ENCODE measurements around the gene NMNAT3.
A peak's percentile ranks its signal among the peaks of the same experiment; 100 is the strongest.

NMNAT3 gene

DNA sequence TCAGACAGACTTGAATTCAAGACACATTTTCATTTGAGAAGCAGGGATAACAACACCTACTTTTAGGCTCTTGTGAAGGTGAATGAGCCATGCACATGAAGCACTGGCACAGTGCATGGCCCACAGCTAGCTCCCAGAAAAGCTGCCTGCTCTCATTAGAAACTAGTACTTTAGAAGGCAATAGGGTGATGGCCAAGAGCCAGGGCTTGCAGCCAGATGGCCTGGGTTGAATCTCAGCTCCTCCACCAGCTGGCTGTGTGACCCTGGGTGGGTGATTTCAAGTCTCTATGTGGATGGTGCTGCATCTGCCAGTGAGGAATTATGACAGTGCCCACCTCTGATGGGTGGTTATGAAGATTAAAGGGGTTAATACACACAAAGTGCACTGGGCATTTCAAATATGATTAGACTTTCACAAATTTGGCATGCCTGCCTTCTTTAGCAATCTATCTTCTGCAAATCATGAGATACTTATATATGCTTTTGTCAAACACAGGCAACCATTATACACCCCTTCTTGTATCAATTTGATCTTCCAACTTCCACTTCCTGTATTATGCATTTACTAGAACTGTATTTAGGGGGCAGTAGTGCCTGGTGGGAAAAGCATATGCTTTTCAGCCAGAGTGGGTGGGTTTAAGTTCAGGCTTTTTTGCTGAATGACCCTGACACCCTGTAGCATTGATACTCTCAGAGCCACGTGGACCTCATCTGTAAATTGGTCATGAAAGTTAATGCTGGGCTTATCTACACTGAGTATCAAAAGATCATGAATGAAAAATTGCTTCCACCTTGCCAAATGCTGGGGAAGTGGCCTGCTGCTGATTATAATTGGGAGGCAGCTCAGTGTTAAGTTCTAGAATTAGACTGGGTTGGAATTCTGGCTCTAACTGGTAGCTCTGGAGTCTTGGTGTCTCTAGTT lies 103.5 kb downstream of the NMNAT3 start:
- peak; percentile 79 for DNase-seq

DNA sequence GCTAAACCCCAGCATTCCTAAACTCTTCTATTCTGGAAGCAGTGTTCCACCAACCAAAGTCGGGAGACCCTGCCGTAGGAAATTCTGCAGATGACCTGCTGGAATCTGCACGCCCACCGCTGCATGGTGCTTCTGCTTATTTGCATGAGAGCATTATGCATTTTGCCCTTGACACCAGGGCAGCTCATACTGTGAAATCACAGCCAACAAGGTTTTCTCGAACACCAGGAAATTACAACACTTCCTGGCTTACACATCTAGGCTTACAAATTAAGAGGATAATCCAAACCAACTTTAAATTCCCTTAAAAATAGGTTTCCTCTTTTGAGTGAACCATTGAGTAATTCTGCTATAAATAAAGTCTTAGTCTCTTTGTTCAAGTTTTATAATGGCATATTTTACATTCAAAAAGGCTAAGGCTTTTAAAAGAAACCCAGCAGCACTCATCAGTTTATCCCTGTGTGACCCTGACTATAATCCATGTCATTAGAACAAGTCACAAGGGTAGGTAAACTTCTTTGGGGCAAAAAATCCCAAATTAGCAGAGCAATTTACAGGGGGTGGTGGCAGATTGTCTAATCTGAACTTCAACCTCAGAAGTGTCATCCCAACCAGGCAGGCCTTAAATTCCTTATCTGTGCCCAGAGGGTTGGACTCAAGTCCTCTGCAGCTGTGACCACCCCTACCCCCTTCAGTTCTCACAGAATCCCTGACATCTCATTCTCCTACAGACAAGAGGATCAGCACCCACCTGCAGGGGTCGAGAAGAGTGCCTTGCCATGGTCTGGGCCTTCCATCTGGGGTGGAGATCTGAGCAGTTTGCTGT lies 104.7 kb downstream of the NMNAT3 start:
- no peak for DNase-seq

DNA sequence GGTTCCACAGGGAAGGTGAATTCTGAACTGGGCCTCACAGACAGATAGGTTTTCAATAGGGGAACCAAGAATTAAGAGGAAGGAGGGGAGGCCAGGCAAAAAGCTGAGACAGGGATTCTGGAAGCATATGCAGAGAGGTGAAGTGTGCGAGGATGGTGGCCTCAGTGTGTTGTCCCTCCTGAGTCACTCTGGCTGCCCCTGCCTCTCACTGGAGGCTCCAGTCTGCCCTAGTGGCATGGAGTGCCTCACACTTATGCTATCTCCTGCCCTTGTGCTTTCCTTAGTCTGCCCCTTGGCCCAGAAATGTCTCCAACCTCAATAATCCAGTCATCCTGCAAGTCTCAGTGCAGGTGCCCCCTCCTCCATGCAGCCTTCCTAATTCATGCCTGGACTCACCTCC lies 106.1 kb downstream of the NMNAT3 start:
- DNase-seq, result no peak

DNA sequence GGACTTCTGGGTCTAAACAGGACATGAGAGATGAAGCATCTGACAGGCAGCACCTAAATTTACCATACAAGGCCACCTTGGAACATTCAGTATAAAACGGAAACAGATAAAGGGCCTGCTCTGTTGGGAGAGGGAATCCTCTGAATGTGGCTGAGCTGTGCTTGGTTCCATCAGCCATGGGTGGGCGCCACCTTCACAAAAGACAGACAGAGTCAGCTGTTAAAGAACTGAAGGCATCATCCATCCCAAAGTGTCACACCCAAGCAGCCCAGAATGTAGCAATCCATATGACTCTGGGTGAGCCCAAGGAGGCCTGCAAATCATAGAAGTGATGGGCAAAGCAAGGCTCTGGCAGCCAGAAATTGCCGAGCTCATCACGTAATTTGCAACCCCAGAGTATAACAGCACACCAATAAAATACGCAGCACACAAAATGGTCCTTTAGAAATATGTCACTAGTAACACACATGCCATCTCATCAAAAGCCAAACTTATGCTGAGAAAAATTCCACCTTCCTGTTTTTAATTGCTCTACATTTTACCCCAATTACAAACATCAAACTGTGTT lies 113.4 kb downstream of the NMNAT3 start:
- peak; percentile 60 for DNase-seq

DNA sequence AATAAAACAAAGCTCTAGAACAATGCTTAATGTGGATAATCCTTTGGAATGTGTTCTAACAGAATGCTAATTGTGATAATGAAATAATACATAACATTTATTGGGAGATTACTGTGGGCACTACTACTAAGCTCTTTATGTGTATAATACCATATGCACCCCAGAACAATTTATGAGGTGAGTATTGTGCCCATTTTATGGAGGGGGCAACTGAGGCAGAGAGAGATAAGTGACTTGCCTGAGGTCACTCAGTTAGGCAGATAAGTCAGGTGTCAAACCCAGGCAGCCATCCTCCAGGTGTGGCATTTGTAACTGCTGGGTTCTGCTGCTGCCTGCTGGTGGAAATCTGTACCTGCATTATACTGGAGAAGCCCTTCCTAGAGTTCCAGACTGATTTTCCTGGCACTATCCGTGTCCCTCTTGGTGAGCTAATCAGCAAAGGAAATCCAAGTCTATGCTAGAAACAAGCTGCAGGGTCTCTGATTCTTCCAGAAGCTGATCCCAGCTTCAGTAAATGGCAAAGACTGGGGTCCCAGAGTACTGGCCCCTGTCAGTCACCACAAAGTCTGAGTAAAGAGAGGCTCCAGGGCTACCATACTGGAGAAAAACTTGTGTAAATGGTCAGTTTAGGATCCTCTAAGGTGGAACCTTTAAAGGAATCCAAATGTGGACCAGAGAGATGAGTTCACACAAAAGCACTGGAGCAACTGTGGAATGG lies 115.7 kb downstream of the NMNAT3 start:
- peak; percentile 44 for DNase-seq

DNA sequence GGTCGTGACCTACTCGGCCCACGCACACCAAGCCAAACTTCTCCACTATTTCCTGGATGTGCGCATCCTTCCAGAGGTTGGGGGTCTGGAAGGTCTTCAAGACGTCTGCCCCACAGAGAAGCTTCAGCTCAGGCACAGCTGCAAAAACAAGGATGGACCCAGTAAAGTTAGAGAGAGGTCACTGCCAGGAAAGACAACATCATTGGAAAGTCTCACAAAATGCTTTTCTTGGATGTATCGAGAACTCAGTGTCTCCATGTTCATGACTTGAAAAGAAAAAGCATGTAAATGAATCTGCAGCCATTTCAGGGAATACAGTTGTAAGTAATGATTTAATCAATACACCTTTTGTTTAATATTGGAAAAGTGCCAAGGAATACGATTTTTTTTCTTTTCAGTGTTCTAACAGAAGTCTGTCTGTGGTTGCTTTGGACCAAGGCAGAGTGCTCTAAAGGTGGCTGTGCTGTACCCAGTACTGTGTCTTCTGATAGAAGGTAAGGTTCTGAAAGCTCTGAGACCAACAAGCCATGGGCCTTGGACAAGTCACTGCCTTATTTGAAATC lies 116.4 kb downstream of the NMNAT3 start:
- DNase-seq, result no peak

DNA sequence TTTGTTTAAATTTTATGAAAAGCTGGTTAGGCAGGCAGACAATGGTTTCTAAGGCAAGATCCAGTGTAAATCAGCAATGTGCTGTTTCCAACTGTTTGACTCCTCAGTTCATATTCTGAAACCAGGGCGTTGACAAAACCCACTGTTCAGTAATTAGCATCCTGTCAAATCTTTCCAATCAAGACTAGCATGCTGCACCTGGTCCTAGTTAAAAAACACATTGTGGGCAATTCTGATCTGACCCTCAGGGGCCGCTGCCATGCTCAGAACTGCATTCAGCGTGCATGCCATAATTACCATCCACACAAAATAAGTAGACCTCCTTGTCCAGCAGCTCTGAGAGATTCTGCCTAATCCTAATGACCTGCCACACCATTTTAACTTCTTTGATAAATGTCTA lies 117.4 kb downstream of the NMNAT3 start:
- no peak for DNase-seq

DNA sequence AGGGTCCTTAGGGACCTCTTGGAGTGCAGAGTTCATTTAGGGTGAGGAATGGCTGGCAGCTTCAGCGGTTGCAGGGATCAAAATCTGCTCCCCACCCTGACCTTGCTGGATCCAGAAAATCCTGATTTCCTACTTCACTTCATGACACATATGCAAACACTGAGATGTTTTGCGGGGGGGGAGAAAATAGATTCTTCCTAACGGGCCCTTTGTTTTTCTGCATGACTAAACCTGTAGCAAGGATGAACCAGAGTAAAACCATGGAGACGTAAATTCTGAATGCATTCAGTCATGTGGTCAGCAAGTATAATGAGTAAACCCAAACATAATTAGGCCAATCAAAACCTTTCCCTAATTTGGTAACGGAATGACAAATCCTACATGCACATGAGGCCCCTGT lies 118.2 kb downstream of the NMNAT3 start:
- DNase-seq, result no peak

DNA sequence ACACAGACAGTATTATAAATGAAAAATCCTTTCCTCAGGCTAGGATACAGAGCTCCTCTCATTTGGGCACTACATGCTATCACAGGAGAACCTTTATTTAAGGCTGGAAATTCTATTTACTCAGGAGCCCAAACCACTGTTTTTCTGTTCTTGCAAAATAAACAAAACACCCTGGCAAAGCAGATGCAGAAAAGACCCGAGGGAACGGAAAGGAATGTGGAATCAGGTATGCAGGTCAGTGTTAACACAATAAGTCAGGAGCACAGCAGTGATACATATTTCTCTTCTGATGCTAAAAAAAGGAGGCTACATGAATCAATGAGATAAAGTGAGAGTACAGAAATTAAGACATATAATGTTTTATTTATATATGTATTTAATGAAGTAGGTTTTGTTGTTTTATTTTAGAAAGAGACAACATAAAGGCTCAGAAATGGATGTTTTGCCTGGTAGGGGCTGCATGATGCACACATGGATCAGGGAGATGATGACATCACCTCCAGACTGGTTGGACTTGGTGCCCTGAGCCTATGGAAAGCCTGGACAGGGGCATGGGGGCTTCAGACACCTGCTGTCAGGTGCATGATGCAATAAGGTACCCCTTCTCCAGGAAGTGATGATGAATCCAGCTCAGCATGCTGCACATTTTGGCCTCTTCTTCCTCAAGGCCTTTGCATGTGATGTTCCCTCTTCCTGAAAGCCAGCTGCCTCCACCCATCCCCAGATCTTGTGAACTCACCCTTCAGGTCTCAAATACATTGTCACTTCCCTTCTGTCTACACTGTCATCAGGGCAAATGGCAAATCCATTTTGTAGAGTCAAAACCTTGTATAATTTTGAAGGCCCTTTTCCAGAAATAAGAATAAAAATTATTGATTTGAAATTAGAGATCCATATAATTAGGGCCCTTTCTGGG lies 119.2 kb downstream of the NMNAT3 start:
- DNase-seq, result no peak

DNA sequence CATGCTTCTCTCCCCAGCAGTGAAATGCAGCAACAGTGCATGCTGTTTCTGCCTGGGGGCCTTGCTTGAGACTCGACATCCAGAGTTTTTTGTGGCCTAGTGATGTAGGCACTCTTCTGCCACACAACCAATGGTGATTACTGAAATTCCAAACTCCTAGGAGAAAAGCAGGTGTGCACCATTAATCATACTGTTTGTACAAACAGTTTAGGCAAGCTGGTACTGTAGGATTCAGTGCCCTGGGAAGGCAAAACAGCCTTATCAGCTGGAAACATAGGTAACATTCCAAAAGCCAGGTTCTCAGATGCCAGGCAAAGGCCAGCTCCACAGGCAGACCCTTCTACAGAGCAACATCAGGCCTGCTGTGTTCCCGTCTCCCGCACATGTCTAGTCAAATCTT lies 120.7 kb downstream of the NMNAT3 start:
- no peak for DNase-seq

DNA sequence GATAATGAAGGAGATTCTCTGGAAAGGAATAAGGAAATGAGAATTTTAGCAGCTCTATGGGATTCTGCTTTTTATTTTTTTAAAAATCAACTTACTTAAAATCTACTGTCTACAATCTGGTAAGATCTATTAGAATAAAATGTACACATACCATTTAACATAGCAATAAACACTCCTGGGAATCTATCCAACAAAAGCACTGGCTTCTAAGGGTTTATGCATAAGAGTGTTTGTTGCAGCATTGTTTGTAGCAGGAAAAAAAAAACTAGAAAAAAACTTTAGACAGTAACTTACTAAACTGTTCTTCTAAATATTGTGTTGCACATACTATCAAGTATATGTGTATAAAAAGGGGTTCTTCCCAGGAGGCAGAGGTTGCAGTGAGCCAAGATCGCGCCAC lies 122.5 kb downstream of the NMNAT3 start:
- DNase-seq, result no peak

DNA sequence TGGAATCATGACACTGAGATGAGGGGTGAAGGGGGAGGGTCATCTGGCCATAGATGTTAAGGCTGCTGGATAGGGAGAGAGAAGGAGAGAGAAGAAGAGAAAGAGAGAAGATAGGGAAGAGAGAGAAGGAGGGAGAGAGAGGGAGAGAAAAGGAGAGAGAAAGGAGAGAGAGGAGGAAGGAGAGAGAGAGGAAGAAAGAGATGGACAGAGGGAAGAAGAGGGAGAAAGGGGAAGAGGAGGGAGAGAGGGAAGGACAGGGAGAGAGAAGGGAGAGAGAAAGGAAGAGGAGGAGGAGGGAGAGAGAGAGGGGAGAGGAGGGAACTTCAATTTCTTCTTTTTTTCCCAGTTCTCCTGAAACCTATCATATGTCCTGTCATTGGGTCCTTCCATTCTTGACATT lies 123.1 kb downstream of the NMNAT3 start:
- no peak for DNase-seq

DNA sequence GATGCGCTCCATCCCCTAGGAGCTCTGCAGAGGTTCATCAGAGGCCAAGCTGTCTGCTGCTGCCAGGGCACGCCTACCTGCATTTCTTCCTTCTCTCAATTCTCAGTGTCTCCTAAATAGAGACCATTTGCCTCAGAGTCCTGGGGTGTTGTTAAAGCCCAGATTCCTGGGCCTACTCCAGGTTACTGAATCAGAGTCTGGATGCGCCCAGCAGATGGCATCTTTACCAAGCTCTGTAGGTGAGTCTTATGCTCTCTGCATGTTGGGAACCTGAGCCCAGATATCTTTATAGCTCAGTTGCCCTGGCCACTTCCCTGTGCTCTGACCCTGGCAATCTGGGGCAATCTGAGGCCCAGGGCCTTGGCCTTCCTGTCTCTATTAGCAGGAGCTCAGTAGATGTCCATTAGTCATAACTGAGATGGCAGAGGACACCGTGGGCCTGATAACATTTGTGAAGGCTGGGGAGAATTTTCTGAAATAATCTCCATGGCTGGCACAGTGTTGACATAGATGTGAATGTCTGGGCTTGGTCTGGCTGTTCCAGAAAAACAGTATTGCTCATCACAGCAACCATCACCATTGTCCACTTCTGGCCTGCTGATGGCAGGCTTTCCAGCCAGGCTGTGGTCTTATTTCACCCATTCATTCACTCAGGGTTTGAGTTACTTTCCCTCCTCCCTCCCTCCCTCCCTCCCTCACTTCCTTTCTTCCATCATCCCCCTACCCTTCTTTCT lies 125.0 kb downstream of the NMNAT3 start:
- no peak for DNase-seq

DNA sequence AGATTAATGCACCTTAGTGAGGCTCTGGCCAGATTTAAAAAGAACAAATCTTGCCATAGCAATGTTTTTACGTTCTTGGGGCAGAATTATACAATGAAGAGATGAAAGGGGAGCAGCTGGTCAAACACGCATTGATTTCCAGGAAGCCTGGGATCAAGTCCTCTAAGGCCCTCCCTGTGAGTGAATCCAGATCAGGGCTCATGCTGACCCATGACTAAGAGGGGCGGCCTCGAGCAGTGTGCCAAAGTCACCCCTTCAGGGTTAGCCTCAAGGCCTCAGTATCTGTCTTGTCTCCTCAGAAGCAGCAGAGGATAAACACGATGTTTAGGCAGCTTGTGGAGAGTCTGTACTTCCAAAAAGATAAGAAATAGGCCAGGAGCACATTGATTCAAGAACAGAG lies 129.0 kb downstream of the NMNAT3 start:
- no peak for DNase-seq

DNA sequence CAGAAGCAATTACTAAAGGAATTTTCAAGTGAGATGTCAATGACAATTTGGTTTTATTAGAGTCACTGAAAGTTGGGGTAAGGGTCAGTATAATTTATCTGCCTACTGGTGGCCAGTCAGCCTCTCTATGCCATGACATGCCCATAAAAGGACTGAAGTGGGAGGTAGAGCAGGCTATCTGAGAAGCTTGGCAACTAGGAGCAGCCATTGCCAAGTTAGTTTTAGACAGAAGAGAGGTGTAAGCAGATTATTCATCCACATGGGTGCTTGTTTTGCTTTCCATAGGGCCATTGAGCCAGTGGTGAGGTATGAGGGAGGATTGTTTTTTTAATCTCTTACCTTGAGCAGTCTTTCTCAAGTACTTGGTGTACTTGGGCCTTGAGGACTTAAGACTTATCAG lies 130.1 kb downstream of the NMNAT3 start:
- DNase-seq, result no peak

DNA sequence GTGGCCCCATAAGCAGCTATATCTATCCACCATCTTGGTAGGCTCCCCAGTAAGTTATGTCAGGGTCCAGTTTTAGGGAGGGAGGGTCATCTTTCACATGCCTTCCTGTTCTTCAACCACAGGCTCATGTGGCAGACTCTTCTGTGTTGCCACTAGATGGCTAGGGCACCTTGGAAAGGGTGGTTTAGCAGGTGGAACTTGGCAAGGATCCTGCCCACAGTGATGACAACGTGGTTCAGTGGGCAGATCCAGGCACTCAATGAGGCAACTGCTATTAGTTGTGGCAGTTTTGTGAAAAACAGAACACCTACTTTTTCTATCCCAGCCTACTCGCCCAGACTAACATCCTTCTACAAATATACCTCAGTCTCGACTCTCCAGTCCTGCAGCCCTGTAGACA lies 131.0 kb downstream of the NMNAT3 start:
- no peak for DNase-seq

DNA sequence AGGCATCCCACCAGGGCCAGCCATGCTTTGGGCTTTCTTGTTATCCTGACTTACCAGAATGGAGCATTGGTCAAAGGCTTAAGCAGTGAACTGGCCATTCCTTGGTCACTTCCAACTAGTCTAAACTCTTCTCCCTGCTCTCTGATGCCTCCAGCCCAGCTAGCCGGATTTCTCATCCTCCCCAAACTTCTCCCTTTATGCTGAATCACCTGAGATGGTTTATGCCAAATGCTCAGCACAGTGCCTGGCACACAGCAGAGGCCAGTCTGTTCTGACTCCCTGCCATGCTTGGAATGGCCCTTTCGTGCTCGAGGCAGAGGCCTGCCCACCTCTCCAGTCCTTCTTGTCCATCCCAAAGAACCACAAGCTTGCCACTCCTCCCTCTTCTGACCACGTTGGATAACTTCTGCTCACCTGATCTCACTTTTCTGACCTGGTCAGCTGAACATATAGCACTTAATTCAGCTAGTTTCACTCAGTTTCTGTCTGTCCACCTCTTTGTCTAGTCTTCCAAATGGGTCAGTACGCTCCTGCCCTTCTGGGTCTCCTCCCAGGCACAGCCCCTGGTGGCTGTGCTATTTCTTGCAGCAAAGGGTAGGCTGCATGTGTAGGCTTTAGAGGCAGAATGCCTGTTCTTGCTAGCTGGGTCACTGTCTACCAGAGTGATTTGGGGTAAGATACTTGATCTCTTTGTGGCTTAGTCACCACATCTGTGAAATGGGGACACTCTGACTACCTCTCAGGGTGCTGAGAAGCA lies 136.1 kb downstream of the NMNAT3 start:
- DNase-seq, result no peak

DNA sequence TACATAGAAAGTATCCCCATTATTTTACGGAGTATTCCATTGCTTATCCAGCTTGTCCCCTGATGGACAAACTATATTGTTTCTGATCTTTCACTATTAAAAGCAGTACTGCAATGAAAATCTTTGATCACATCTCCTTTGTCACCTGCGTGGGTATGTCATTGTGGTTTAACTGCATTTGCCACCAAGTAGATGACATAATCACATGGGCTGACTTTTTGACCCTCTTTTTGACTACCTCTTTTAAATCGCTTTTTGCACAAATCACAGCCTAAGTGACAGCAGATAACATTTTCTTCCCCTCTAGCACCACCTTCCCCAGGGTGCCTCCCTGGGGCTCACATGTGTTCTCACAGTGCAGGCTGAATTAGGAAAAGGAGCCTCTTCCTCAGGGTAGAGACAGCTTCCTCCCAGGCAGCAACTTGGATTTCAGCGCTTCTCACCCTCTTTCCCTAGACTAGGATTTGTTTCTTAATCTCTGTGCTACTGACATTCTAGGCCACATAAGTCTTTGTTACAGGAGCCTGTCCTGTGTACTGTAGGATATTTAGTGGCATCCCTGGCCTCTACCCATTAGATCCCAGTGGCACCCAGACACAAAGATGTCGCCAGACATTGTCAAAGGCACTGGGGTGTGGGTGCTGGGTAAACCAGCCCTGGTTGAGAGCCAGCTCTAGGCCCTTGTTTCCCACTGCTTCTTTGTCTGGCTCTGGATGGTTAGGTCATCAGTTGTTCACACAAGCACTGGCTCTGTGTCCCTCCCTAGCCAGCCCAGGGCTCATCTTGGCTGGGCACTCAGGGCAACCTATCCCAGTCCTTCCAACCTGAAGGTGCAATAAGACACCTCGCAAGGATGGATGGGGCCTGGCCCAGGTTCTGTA lies 136.9 kb downstream of the NMNAT3 start:
- no peak for DNase-seq

DNA sequence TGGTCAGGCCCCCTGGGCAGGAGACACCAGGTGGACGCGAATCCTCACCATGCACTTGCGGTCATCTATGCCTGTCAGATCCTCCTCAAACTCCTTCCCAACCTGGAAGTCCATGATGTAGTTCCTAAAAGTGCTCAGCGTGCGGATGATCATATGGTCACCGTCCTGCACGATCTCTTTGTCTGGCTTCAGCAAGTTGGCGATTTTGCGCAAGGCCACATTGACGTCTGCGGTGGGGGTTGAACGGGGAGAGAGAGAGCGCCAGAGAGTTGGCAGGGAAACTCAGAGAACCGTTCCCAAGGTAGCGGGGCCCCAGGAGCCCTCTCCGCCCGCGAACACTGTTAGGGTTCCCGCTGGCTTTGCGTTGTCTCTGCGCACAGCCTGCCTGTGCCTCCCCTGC lies 139.0 kb downstream of the NMNAT3 start:
- no peak for DNase-seq

All from NCI-H1694 treated with DMSO at 0.1 percent for 48 hours (cell line).